PC-9 (cell line): ENCODE data around the gene S100A6. TPM values are rescaled to one million over a fixed set of nuclear protein-coding genes. Genes with fewer than 3 reads are reported as not detected.

Source experiments
- BruUV-seq: library from RNA; stranded (reverse); fragments of 400-500 nt; replicated peaks from 2 replicates; lab custom pipeline; 2021; lab: Mats Ljungman, UMichigan
- CTCF ChIA-PET: fragments of 300-600 bp; sonication (Branson Sonifier 250); formaldehyde crosslinking; loops from one replicate; lab custom pipeline; 2022; ENCODE audit warnings: antibody characterized with exemption; lab: Charles Lee
- POLR2A ChIA-PET: fragments of 300-600 bp; sonication (Branson Sonifier 250); formaldehyde crosslinking; loops from one replicate; lab custom pipeline; 2022; ENCODE audit warnings: antibody characterized with exemption; ENCODE audit not compliant: unreplicated experiment; lab: Charles Lee
- DNase-seq, 2 experiments: peaks; one replicate each; pipeline versions ENCODE4 v3.0.0 to v3.0.0-alpha.2; 2015 to 2022; ENCODE audit warnings: mixed read lengths in 1 of 2
- H2AFZ ChIP-seq: fragments of 200-600 bp; sonication (generic); 2 replicates; pipeline ENCODE4 v1.8.1; 2017; ENCODE audit warnings: antibody characterized with exemption
- H3F3A ChIP-seq: fragments of 200-600 bp; sonication (generic); 2 replicates; pipeline ENCODE4 v1.8.1; 2017; ENCODE audit warnings: antibody characterized with exemption, mild to moderate bottlenecking, low read depth; ENCODE audit not compliant: insufficient read depth
- H3K27ac ChIP-seq: fragments of 200-600 bp; sonication (generic); 2 replicates; pipeline ENCODE4 v1.6.1; 2016; ENCODE audit warnings: mixed run types
- H3K27me3 ChIP-seq: fragments of 200-600 bp; sonication (generic); 2 replicates; pipeline ENCODE4 v1.6.1; 2016; ENCODE audit warnings: low read depth, mixed run types; ENCODE audit not compliant: insufficient read depth
- H3K36me3 ChIP-seq: fragments of 200-600 bp; sonication (generic); 2 replicates; pipeline ENCODE4 v1.6.1; 2016; ENCODE audit warnings: low read depth, mixed run types
- H3K4me1 ChIP-seq: fragments of 200-600 bp; sonication (generic); replicated peaks from 2 replicates; pipeline ENCODE4 v1.6.1; 2016; ENCODE audit warnings: mixed run types; ENCODE audit not compliant: insufficient read depth
- H3K4me2 ChIP-seq: fragments of 200-600 bp; sonication (generic); 2 replicates; pipeline ENCODE4 v1.6.1; 2017; ENCODE audit warnings: mixed run types
- H3K4me3 ChIP-seq: fragments of 200-600 bp; sonication (generic); 2 replicates; pipeline ENCODE4 v1.6.1; 2016; ENCODE audit warnings: mixed run types
- H3K79me2 ChIP-seq: fragments of 200-600 bp; sonication (generic); 2 replicates; pipeline ENCODE4 v1.6.1; 2017; ENCODE audit warnings: low read depth, mixed run types
- H3K9me2 ChIP-seq: fragments of 200-600 bp; sonication (generic); 2 replicates; pipeline ENCODE4 v1.8.1; 2017; ENCODE audit warnings: mild to moderate bottlenecking; ENCODE audit not compliant: insufficient read depth
- H3K9me3 ChIP-seq: fragments of 200-600 bp; sonication (generic); 2 replicates; pipeline ENCODE4 v1.8.1; 2016; ENCODE audit warnings: low read depth; ENCODE audit not compliant: insufficient read depth
- H4K20me1 ChIP-seq: fragments of 200-600 bp; sonication (generic); 2 replicates; pipeline ENCODE4 v1.8.1; 2017; ENCODE audit not compliant: insufficient read depth
- EZH2 ChIP-seq: fragments of 200-600 bp; sonication (generic); IDR thresholded peaks from 2 replicates; pipeline ENCODE4 v1.8.0; 2017; ENCODE audit warnings: antibody characterized with exemption, low read depth
- intact Hi-C: fragments of 100-400 bp; cut with micrococcal nuclease; formaldehyde crosslinking; loops from one replicate; pipeline ENCODE4 v1.10.0; 2022; ENCODE audit not compliant: unreplicated experiment
- total RNA-seq: library from RNA; stranded (reverse); gene quantifications from 2 replicates; pipeline ENCODE4 v1.2.3, GENCODE V29; 2021
- TF ChIP-seq, protein P1 (sequence below): fragments of 200-600 bp; sonication (generic); conservative IDR thresholded peaks from 2 replicates; pipeline ENCODE4 v1.6.1; 2017; ENCODE audit warnings: mixed run types, antibody characterized with exemption, mild to moderate bottlenecking, moderate library complexity

The S100A6 gene
- total RNA-seq, 1 experiment from 2014 or later, result 994 TPM

DNA sequence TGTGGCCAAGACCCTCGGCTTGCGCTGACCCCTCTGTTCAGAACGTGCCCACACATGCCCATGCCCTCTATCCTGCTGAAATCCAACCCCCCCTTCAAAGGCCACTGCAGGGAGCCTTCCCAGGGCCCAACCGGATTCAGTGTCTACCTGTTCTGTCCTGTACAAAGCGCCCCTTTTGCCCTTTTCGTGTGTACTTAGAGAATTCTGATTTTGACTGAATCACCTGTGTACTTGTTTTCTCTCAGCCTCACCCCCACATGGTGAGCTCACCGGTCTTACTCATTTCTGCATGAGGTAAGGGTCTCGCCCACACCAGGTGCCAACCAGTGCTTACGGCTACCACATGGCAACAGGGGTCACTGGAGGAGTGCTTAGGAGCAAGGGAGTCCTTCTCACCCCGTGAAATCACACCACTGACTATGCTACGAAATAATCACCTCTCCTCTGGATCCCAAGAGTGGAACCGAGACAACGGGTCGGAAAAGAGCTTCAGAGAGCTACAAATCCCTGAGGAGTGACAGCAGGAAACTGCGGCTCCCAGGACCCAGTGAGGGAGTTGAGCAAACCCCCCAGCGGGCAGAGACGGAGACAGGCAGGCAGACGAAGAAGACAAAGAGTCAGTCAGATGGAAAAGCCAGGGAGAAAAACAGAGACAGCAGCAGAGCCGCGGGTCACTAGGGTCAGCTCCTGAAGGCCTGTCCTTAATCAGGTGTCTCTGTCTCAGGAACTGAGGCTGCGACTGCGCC lies 32.0 kb upstream of the S100A6 start:
- intact Hi-C loops, result loop anchor here (1.0 to 10.0 kb wide), 12 partner anchors 19 to 615 kb away; partner anchors contain the start of genes CHTOP, CREB3L4, RAB13 and S100A3
- H3K36me3 ChIP-seq, result no peaks in the 10 kb centered on the region
- peak overlapping the region; percentile 29; the same call in 1 of the 2 replicates for H3K4me3 ChIP-seq
- H3K27ac ChIP-seq, result peak overlapping the region; percentile 97
- 0 out of 2 replicates have a peak overlapping the region, but pooled peaks have one; percentile 45 for H2AFZ ChIP-seq
- no peaks in the 10 kb centered on the region for H3K27me3 ChIP-seq
- H3K9me2 ChIP-seq, result no peaks in the 10 kb centered on the region
- H4K20me1 ChIP-seq, result no peaks in the 10 kb centered on the region
- peaks cover 33% of the 10 kb centered on the region for H3F3A ChIP-seq
- POLR2A ChIA-PET, result interaction anchor here (0.5 to 1.7 kb wide), 12 partner anchors 22 to 1404 kb away, joined by 3 to 12 read pairs (median 5); partner anchors contain the start of genes CHTOP and S100A6
- peaks cover 58% of the 10 kb centered on the region for H3K4me1 ChIP-seq
- no peaks in the 10 kb centered on the region for H3K9me3 ChIP-seq
- TF ChIP-seq EZH2, result no peak
- TF ChIP-seq, protein P1, sequence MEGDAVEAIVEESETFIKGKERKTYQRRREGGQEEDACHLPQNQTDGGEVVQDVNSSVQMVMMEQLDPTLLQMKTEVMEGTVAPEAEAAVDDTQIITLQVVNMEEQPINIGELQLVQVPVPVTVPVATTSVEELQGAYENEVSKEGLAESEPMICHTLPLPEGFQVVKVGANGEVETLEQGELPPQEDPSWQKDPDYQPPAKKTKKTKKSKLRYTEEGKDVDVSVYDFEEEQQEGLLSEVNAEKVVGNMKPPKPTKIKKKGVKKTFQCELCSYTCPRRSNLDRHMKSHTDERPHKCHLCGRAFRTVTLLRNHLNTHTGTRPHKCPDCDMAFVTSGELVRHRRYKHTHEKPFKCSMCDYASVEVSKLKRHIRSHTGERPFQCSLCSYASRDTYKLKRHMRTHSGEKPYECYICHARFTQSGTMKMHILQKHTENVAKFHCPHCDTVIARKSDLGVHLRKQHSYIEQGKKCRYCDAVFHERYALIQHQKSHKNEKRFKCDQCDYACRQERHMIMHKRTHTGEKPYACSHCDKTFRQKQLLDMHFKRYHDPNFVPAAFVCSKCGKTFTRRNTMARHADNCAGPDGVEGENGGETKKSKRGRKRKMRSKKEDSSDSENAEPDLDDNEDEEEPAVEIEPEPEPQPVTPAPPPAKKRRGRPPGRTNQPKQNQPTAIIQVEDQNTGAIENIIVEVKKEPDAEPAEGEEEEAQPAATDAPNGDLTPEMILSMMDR, result no peak
- CTCF ChIA-PET, result interaction anchor here (0.8 to 2.9 kb wide), 8 partner anchors 18 to 210 kb away, joined by 4 to 13 read pairs (median 10); partner anchors contain the start of genes S100A13, S100A5, S100A6 and S100A9
- DNase-seq, result peak; percentile 71 to 90
- no peaks in the 10 kb centered on the region for H3K79me2 ChIP-seq
- no TSS peak for BruUV-seq
- peak overlapping the region; percentile 72 for H3K4me2 ChIP-seq

DNA sequence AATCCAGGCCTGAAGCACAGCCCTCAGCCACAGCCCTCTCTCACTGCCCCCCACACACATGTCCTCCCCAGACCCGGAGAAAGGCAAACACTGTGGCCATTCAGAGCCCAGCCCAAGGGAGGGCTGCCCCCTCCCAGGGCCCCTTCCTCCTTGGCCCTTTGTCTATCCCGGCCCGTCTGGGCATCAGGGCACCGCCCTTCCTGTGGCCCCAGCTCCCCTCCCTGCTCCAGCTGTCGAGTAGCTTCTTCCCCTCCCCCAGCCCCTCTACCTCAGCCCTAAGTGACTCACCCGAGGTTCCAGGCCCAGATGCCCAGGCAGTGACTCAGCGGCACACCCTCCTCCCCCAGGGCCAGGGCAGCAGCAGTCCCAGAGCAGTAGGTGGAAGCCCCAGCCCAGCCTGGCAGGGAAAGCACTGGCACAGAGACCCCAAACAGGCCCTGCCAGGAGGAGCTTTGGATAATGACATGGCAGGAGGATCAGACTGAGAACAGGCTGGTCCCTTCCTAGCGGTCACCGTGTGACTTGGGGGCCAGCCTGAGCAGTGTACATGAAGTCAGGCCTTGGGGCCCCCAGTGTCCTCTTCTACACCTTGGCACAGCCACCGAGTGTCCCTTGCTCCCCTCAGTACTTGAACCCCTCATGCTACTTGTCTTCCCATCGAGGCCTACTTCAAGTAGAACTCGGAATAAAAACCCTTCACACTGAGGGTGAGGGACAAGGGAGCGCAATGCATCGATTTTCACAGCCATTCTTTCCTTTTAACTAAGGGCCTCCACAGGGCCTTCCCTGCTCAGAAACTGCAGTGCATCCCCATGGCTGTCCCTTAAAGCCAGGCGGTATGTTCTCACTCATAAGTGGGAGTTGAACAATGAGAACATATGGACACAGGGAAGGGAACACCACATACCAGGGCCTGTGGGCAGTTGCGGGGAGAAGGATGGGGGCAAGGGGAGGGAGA lies 30.9 kb upstream of the S100A6 start:
- Histone ChIP-seq H3K27me3 (no peaks in the 10 kb centered on the region), H3K4me1 (peaks cover 56% of the 10 kb centered on the region), H4K20me1 (no peaks in the 10 kb centered on the region), H2AFZ (no peak overlapping the region), H3K9me3 (no peaks in the 10 kb centered on the region), H3K9me2 (no peaks in the 10 kb centered on the region), H3F3A (peaks cover 34% of the 10 kb centered on the region), H3K4me2 (peak overlapping the region; percentile 72), H3K27ac (peak overlapping the region; percentile 97), H3K4me3 (peak overlapping the region; percentile 34; the same call in 1 of the 2 replicates), H3K79me2 (no peaks in the 10 kb centered on the region), H3K36me3 (no peaks in the 10 kb centered on the region)
- TSS peak; percentile 82 for BruUV-seq
- intact Hi-C loops, result loop anchor here (2.0 to 10.0 kb wide), 4 partner anchors 18 to 421 kb away; partner anchors contain the start of genes CREB3L4, RAB13, S100A3 and SLC39A1
- DNase-seq, result peak; percentile 96 to 98
- TF ChIP-seq, protein P1, result no peak
- TF ChIP-seq EZH2, result no peak
- ChIA-PET CTCF (interaction anchor here (0.5 to 1.2 kb wide), 9 partner anchors 22 to 1474 kb away, joined by 3 to 6 read pairs (median 4); partner anchors contain the start of genes S100A13, S100A5 and S100A6), POLR2A (interaction anchor here (0.5 to 2.2 kb wide), 22 partner anchors 11 to 1630 kb away, joined by 3 to 26 read pairs (median 5); partner anchors contain the start of genes CHTOP, JTB, RPS27 and S100A14)
